GM10266 (cell line): ENCODE results near the gene EPB42.

Experiments used
- DNase-seq: peaks from one replicate; pipeline ENCODE4 v3.0.0; 2012; ENCODE audit errors: extremely low spot score
- TF ChIP-seq, protein P1 (sequence below): IDR thresholded peaks from 2 replicates; pipeline ENCODE4 v1.5.1; 2012; ENCODE audit warnings: mild to moderate bottlenecking, low read depth; ENCODE audit not compliant: control insufficient read depth, insufficient read depth; ENCODE audit errors: missing control alignments

Gene EPB42

DNA sequence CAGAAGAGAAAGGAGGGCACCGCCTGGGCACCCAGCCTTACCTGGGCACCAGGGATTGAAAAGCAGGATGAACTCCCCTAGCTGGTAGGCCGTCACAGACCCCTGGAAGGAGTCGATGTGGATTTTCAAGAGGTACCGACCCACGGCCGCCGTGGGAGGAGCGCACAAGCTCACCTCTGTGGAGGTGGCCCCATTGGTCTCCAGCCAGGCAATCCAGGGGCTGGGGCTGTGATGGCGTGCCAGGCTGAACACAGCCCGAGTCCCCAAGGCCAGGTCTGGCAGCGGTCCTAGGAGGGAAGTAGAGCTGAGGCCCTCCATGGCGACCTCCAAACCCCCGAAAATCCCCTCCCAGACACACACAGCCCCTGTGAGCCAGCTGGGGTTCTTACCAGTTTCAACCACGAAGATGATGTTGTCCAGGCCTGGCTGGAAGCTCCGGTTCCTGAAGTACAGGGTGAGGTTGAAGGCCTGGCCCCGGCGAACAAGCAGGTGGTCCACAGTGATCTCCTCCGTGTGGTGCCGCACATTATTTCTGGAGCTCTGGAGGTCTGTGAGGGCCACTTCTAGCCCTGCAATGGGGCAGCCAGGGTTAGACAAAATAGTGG is 39.3 kb upstream of the EPB42 start:
- no peak for DNase-seq
- TF ChIP-seq, protein P1, sequence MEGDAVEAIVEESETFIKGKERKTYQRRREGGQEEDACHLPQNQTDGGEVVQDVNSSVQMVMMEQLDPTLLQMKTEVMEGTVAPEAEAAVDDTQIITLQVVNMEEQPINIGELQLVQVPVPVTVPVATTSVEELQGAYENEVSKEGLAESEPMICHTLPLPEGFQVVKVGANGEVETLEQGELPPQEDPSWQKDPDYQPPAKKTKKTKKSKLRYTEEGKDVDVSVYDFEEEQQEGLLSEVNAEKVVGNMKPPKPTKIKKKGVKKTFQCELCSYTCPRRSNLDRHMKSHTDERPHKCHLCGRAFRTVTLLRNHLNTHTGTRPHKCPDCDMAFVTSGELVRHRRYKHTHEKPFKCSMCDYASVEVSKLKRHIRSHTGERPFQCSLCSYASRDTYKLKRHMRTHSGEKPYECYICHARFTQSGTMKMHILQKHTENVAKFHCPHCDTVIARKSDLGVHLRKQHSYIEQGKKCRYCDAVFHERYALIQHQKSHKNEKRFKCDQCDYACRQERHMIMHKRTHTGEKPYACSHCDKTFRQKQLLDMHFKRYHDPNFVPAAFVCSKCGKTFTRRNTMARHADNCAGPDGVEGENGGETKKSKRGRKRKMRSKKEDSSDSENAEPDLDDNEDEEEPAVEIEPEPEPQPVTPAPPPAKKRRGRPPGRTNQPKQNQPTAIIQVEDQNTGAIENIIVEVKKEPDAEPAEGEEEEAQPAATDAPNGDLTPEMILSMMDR, result no peak

DNA sequence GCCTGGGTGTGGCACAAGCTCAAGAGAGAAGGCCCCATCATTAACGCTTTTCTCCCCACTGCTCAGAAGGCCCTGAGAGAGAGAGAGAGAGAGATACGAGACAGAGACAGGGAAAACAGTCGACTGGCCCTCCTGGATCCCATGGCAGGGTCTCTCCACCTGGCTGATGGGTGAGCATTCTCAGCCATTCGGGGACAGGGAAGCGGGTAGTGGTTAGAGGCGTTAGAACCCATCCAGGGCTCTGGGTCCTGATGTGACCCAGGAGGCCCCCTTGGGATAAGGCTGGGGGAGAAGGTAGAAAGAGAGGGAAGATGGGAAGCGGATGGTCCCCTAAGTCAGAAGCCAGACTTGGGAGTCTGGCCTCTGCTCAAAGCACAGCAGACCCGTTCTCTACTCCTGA is 38.0 kb upstream of the EPB42 start:
- TF ChIP-seq, protein P1, result no peak
- DNase-seq, result no peak

DNA sequence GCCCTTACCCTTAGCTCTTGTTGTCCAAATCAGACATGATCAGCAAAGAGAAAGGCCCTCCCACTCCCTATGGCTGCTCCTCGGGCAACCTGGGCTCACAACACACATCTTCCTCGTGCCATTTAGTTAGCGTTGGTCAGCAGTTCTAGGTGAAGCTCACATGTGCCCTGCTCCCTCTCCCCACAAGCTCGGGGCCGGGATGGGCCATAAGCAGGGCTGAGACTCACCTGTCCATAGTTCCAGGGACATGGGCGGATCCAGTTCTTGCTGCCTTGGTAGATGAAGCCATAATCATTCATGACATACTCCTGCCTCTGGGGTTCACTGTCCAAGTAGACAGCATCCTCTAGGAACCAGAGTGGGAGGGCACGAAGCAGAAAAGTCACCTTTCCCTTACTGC is 35.5 kb upstream of the EPB42 start:
- TF ChIP-seq, protein P1, result no peak

DNA sequence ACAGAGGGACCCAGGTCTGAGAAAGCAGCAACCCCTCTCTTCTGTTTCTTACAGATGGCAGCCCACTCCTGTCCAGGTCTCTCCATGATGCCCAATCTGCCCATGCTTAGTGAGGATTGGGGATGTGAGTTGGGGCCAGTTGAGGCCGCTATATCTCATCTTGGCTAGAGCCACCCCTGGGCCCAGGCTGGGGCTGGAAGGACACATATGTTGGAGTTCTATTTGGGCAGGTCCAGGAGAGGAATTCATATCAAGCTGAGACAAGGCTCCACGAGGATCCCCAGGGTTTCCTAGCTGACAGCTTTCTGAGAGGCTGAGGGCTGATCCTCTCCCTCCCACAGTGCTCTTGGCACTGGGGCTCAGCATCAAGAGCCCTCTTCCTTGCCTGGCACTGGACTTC is 34.6 kb upstream of the EPB42 start:
- TF ChIP-seq, protein P1, result no peak
- no peak for DNase-seq

More for the DNA sequence above, 35.5 kb upstream of the EPB42 start:
- no peak for DNase-seq

DNA sequence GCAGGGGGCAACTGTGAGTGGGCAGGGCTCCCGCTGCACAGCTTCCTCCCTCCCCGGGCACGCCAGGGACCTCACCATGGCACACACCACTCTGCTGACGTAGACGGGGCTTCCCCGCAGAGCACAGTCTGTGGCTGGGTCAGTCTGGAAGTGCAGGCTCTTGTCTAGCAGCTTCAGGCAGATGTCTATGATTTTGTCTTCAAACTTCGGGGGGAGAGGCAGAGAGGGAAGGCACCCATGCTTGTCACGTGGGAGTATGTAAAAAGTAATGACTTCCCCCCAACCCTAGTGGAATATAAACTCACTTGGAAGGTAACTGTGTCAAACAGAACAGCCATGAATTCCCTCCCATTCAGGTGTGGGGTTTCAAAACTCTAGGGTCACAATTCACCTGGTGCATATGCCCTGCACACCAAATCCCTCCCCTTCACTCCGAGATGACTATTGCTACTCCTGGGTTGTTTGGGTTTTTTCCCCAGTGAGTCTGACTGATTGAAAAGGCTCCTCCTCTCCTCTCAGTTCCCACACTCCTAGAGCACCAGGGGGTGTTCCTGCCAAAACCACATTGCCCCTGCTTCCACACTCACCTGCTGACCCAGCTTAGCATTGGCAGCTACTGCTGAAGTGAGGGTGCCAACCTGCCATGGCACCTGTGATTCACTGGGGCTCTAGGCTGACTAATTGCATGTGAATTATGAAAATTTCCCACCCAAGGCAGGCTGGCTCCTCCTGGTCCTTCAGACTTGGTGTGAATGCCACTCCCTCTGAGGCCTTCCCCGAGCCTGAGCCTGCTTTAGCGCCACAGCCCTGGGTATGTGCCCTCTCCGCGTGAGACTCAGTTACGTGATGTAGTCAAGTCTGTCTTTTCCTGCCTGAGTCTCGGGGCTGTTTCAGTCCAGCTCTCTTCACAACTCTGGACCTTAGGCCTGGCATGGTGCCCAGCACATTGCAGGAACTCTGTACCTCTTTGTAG is 32.9 kb upstream of the EPB42 start:
- TF ChIP-seq, protein P1, result no peak
- peak; percentile 53 for DNase-seq

DNA sequence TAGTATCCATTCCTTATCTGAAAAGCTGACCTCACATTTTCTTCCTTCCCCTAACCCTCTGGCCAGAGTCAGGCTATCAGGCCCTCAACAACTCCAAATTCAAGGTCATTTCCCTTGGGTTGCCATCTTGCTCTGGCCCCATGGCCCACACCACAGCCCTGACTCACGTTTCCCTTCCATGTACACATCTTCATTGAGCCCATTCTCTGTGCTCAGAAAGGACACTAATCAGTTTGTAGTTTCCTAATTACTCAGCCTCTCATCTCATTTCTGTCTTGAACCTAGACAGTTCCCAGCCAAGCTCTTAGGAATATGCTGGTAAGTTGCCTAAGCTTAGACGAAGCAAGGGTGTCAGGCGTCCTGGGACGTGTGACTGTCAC is 31.0 kb upstream of the EPB42 start:
- TF ChIP-seq, protein P1, result no peak
- no peak for DNase-seq
